ENCODE results near the gene PIAS4. TPM values are rescaled to one million over a fixed set of nuclear protein-coding genes. Genes with fewer than 3 reads are reported as not detected.

The PIAS4 gene
- polyA plus RNA-seq, 3 donors: 25.2 to 34.8 (median 29.6) TPM

GRCh38 chr19:4037301-4037949 lies 29.9 kb downstream of the PIAS4 start:
- DNase-seq (ENCODE audit: low read depth in 3 of 3, low spot score in 2 of 3): no peak

DNA sequence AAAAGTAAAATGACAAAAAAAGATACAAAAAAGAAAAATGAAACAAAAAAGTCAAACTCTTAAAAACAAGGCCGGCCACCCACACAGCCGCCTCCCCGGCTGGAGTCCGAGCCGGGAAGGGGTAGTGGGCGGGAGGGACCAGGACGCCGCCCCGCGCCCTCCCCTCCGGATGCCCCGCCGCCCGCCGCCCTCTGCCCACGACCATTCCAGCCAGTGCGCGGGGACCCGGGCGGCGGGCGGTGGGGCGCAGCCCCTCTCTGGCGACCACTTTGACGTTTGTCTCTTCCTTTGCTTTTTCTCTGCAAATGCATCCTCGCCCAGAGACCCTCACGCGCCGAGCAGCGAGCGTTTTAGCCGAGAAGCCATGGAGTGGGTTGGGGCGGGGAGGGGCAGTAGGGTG lies 30.5 kb downstream of the PIAS4 start:
- DNase-seq (ENCODE audit: low read depth in 3 of 3, low spot score in 2 of 3): no peak

GRCh38 chr19:4038661-4039423 lies 31.3 kb downstream of the PIAS4 start:
- no peak for DNase-seq (ENCODE audit: low read depth in 3 of 3, low spot score in 2 of 3)

- no peak for DNase-seq (ENCODE audit: low read depth in 3 of 3, low spot score in 2 of 3)
Measured at GRCh38 chr19:4042064-4042730, 34.7 kb downstream of the PIAS4 start.

- no peak for DNase-seq (ENCODE audit: low read depth in 3 of 3, low spot score in 2 of 3)
Measured at GRCh38 chr19:4042731-4043082, 35.2 kb downstream of the PIAS4 start.

DNA sequence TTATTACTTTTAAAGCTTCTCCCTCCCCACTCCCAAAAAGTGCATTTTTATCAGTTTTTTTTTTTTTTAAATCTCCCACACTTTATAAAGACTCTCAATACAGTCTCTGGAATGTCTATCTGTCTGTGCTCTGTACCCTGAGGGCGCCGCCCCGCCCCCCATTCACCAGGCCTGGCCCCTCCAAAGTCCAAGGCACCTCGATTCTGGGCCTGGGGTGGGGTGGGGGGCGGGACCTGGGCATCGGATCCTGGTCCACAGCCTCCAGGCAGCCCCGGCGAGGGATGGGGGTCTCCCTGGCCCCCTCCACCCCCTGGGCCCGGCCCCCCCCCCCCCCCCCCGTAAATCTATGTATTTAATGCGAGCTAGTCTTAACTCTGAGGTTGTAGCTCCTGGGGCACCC lies 35.9 kb downstream of the PIAS4 start:
- no peak for DNase-seq (ENCODE audit: low read depth in 3 of 3, low spot score in 2 of 3)

GRCh38 chr19:4043966-4044715 lies 36.6 kb downstream of the PIAS4 start:
- no peak for DNase-seq (ENCODE audit: low read depth in 3 of 3, low spot score in 2 of 3)

GRCh38 chr19:4044990-4045465 lies 37.5 kb downstream of the PIAS4 start:
- DNase-seq (ENCODE audit: low read depth in 3 of 3, low spot score in 2 of 3): no peak

GRCh38 chr19:4045597-4046361 lies 38.2 kb downstream of the PIAS4 start:
- DNase-seq (ENCODE audit: low read depth in 3 of 3, low spot score in 2 of 3): no peak

GRCh38 chr19:4046362-4046691 lies 38.8 kb downstream of the PIAS4 start:
- no peak for DNase-seq (ENCODE audit: low read depth in 3 of 3, low spot score in 2 of 3)

DNA sequence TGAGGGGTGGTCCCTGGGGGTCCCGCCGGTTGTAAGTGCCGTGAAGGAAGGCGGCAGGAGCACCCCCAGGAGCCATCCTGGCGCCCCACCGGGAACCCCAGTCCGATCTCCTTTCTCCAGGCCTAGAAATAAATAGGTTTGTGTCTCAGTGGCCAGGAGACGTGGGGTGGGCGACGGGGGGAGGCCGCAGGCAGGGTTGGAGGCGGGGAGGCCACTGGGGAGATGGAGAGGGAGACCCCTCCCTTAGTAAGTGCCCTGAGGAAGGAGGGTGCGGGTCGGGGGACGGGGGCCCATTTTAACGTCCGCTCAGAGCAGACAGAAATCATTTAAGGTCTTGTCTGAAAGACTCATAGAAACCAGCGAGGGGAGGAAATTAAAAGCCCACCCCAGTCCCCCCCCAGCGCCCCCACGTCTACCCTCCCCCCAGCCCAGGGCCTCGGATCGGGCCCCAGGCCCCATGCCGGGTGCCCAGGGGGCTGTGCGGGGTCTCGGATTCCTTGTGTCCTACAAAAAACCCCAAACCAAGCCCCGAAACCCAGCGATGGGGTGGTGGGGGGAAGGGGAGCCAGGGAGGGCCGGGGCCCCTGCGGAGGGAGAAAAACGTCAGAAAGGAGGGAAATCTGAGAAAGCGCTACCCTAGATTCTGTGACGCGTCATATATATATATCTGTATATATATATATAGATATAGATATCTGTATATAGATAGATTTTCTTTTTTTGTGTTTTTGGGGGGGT lies 39.6 kb downstream of the PIAS4 start:
- no peak for DNase-seq (ENCODE audit: low read depth in 3 of 3, low spot score in 2 of 3)

DNA sequence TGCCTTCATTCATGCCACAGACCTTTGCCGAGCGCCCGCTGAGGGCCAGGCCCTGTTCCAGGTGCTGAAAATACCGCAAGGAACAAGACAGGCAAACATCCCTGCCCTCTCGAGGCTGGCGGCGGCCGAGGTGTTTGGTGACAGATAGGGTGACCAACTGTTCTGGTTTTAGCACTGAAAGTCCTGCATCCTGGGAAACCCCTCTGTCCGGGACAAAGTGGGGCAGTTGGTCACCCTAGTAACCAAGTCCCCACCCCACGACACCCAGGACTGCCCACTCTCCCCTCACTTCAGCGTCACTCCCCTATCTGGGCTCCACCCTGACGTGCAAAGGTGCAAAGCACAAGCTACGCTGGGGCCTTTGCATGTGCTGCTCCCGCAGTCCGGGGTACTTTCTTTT lies 41.9 kb downstream of the PIAS4 start:
- DNase-seq (ENCODE audit: low read depth in 3 of 3, low spot score in 2 of 3): no peak

DNA sequence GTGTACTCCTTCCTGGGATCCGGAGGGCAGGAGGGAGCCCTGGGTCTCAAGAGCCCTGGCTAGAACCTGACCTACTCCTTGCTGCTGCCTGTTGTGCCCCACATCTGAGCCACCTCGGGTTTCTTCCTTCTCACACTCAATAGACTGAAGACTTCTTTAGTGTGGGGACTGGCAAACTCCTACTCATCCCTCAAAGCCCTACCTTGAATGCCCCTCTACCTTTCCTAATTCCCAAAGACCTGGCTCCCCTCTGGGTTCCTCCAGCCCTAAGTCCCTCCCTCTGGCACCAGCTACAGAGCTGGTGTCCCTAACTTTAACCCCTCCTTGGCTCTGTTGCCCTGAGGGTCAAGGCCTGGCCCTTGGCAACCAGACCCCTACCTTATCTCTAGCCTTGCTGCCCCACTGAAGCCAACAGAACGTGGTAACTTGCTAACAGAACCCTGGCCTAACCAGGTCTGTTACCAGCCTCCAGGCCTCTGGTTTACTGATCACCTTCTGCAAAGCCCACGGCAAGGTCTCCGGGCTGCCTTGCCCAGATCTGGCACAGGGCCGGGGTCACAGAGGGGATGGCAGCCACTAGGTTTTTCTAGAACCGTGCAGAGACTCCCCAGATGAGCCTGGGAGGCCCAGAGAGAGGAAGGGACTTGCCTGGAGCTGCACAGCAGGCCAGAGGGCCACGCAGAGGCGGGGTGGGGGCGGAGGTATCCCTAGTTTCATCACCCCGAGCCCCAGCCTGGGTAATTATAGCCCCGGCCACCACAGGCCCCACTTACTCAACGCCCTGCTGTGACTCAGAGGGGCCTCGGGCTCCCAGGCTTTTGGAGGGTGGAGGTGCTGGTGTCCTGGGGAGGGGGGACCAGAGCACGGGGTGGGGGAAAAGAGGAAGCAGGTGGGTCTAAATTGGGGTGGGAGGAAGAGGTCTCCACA lies 43.9 kb downstream of the PIAS4 start:
- DNase-seq (ENCODE audit: low read depth in 3 of 3, low spot score in 2 of 3): no peak

DNA sequence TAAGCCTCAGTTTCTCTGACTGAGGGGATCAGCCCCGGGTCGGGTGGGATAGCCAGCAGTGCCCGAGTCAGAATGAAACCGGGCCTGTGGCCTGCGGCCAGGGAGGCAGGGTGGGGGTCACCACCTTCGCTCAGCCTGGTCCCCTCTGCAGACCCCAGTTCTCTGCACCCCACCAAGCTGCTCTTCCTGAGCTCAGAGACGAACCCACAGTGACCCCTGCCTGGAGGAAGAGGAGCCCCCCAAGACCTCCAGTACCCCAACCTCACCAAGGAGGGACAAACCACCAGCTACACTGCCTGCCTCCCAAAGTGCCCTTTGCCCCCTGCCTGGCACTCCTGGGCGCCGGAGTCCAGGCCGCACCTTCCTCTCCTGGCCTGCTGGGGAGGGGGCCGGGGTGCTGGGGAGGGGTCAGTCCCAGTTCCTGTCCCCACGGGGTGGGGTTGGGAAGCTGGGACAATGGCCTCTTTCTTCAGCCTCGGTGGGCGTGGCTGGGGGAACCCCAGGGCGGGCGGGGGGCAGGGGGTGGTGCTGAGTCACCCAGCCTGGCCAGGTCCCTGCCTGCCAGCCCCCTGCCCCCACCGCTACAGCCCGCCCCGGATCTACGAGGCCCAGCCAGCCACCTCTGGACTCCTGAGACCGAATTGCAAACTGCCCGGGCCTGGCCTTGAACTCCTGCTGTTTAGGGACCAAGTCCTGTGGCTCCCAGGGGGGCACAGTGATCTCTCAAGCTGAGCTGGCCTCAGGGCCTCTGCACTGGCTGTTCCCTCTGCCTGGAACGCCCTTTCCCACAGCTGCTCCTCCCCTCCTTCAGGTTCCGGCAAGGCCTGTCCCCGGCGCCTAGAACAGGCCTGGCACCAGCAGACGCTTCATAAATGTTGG lies 44.8 kb downstream of the PIAS4 start:
- DNase-seq (ENCODE audit: low read depth in 3 of 3, low spot score in 2 of 3): no peak

DNA sequence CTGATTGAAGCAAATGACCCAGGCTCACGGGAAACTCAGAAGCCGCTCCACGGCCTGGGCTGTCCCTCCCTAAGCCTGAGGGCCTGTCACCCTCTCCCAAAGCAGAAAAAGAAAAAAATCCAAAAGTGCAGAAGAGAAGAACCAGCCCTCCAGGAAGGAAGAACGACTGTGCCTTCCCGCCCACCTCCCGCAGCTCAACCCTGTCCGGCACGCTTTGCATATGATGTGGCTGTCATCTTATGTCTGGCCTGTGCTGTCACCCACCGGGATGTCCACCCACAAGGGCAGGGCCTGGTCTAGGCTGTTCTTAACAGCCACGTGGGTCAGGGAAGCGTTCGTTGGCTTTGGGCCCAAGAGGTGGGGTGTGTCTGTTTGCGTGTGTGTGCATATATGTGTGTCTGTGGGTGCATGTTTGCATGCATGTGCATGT lies 45.5 kb downstream of the PIAS4 start:
- no peak for DNase-seq (ENCODE audit: low read depth in 3 of 3, low spot score in 2 of 3)

DNA sequence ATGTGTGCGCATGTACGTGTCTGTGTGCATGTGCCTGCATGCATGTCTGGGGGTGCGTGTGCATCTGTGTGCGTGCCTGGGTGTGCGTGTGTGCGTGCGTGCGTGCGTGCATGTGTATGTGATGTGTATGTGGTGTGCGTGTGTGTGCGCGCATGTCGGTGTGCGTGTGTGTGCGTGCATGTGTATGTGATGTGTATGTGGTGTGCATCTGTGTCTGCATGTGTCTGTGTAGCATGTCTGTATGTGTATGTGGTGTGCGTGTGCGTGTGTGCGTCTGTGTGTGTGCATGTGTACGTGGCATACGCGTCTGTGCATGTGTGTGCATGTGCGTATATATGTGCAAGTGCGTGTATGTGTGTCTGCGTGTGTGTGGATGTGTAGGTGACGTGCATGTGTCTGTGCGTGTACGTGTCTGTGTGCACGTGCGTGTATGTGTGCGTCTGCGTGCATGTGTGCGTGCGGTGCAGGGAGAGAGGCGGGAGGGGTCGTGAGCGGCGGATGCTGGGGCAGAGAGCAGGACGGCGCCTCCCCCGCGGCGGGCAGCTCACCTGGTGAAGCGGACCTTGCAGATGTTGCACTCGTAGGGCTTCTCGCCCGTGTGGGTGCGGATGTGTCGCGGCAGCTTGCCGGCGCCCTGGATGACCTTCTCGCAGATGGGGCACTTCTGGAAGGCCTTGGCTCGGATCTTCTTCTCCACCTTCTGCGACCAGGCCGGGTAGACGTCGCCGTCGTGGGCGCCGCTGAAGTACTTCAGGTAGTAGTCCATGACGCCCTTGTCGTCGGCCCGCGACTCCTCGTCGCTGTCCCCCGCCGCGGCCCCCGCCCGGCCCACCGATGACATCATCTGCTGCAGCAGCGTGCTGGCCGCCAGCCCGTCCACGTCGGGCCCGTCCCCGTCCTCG lies 46.1 kb downstream of the PIAS4 start:
- DNase-seq (ENCODE audit: low read depth in 3 of 3, low spot score in 2 of 3): no peak

All from right renal cortex interstitium (tissue), 3 donors.